IPS-18c (cell line): Measurements from ENCODE around the gene CFAP57.

Experiments
- H3K4me3 ChIP-seq: 2 replicates; pipeline ENCODE4 v1.7.0; 2013; ENCODE audit warnings: low read depth, mild to moderate bottlenecking, low read length, moderate library complexity; ENCODE audit not compliant: insufficient read depth
- H3K9me3 ChIP-seq: one replicate; pipeline ENCODE4 v1.6.1; 2013; ENCODE audit warnings: mild to moderate bottlenecking, low read length, moderate library complexity; ENCODE audit not compliant: control insufficient read depth, insufficient read depth

The CFAP57 gene

GRCh38 chr1:43294761-43295160 is 122.6 kb downstream of the CFAP57 start:
- Histone ChIP-seq H3K4me3 (no peak overlapping the region), H3K9me3 (no peaks in the 10 kb centered on the region)

GRCh38 chr1:43296207-43296606 is 124.1 kb downstream of the CFAP57 start:
- Histone ChIP-seq H3K9me3 (no peaks in the 10 kb centered on the region), H3K4me3 (no peak overlapping the region)

- Histone ChIP-seq H3K4me3 (no peak overlapping the region), H3K9me3 (peaks cover 4% of the 10 kb centered on the region)
These were observed 125.9 kb downstream of the CFAP57 start for GRCh38 chr1:43298055-43298454.

- H3K9me3 ChIP-seq, result peaks cover 4% of the 10 kb centered on the region
These were observed 127.0 kb downstream of the CFAP57 start for GRCh38 chr1:43299101-43299500.

GRCh38 chr1:43300378-43301094 is 128.4 kb downstream of the CFAP57 start, which contains the start of gene TIE1:
TIE1 (plus strand) TSS chr1:43300982; CDS start chr1:43301072, 90 bp downstream.
- Histone ChIP-seq H3K4me3 (no peak within 1 kb of the TSS), H3K9me3 (peaks cover 4% of the 10 kb centered on the region)

More at GRCh38 chr1:43299101-43299500, 127.0 kb downstream of the CFAP57 start:
- H3K4me3 ChIP-seq, result no peak overlapping the region

GRCh38 chr1:43302201-43302600 is 130.1 kb downstream of the CFAP57 start:
- H3K4me3 ChIP-seq, result no peak overlapping the region
- peaks cover 4% of the 10 kb centered on the region for H3K9me3 ChIP-seq

- Histone ChIP-seq H3K9me3 (peaks cover 4% of the 10 kb centered on the region), H3K4me3 (no peak overlapping the region)
These were observed 130.8 kb downstream of the CFAP57 start for GRCh38 chr1:43302721-43303470.

- Histone ChIP-seq H3K9me3 (peaks cover 4% of the 10 kb centered on the region), H3K4me3 (no peak overlapping the region)
These were observed 131.6 kb downstream of the CFAP57 start for GRCh38 chr1:43303471-43304313.
